ENCODE measurements around the gene SALL1.

SALL1 gene

GRCh38 chr16:51157698-51158097, 6.6 kb upstream of the SALL1 start:
- no peak for DNase-seq

GRCh38 chr16:51156807-51157200, 5.7 kb upstream of the SALL1 start:
- no peak for DNase-seq

GRCh38 chr16:51155820-51156806, 5.0 kb upstream of the SALL1 start:
- peak in 9 of 56 donors; percentile 14 to 59 (median 38) for DNase-seq

- peak in 11 of 56 donors; percentile 29 to 72 (median 38) for DNase-seq
Observed at GRCh38 chr16:51155199-51155607, 4.1 kb upstream of the SALL1 start.

- peak in 30 of 56 donors; percentile 14 to 72 (median 44) for DNase-seq
Observed at GRCh38 chr16:51154271-51155171, 3.5 kb upstream of the SALL1 start.

- peak in 13 of 56 donors; percentile 24 to 46 (median 35) for DNase-seq
Observed at GRCh38 chr16:51153577-51154031, 2.5 kb upstream of the SALL1 start.

GRCh38 chr16:51152691-51153576, 1.9 kb upstream of the SALL1 start:
- DNase-seq = peak in 11 of 56 donors; percentile 17 to 85 (median 52)

GRCh38 chr16:51151961-51152663, 1.0 kb upstream of the SALL1 start:
- peak; percentile 59 to 96 (median 87) for DNase-seq

- peak in 55 of 56 donors; percentile 45 to 96 (median 84) for DNase-seq
Observed at GRCh38 chr16:51151435-51151960, 428 bp upstream of the SALL1 start.

GRCh38 chr16:51150165-51150887, 744 bp downstream of the SALL1 start:
- DNase-seq = peak in 6 of 56 donors; percentile 15 to 50 (median 46)

- peak in 1 of 56 donors; percentile 40 for DNase-seq
Observed at GRCh38 chr16:51149721-51150164, 1.3 kb downstream of the SALL1 start.

GRCh38 chr16:51149251-51149661, 1.8 kb downstream of the SALL1 start:
- no peak for DNase-seq

- DNase-seq = no peak
Observed at GRCh38 chr16:51148678-51149228, 2.3 kb downstream of the SALL1 start.

GRCh38 chr16:51147776-51148677, 3.0 kb downstream of the SALL1 start:
- no peak for DNase-seq

- DNase-seq = peak in 1 of 56 donors; percentile 11
Observed at GRCh38 chr16:51146256-51146924, 4.7 kb downstream of the SALL1 start.

GRCh38 chr16:51144203-51144602, 6.9 kb downstream of the SALL1 start:
- no peak for DNase-seq

Measured in amygdala (tissue), 56 donors.